Astrocyte of the cerebellum (primary cell): Measurements from ENCODE around the gene RLN2.
"Not testable (repeated sequence)": the region's sequence is repeated elsewhere in the genome, so short reads cannot be mapped to it uniquely, and the experiment has no call there.

Experiments used
- DNase-seq: peaks from one replicate; pipeline ENCODE4 v3.0.0-alpha.2; 2011; ENCODE audit warnings: low read depth
- H3K4me3 ChIP-seq: 2 replicates; pipeline ENCODE4 v1.5.1; 2011; ENCODE audit warnings: mild to moderate bottlenecking, low read depth, low read length, moderate library complexity
- CTCF ChIP-seq: IDR thresholded peaks from 2 replicates; pipeline ENCODE4 v1.5.1; 2012; ENCODE audit warnings: low read length, low read depth, moderate library complexity, mild to moderate bottlenecking; ENCODE audit errors: missing control alignments
- in situ Hi-C: cut with HindIII; loops from 2 replicates; pipeline ENCODE4 v1.10.0; 2017; ENCODE audit warnings: low sequenced_read_pairs

The RLN2 gene

GRCh38 chr9:5326187-5326586 is 21.7 kb upstream of the RLN2 start:
- no peak overlapping the region for H3K4me3 ChIP-seq
- DNase-seq, result no peak
- TF ChIP-seq CTCF, result no peak
- in situ Hi-C loops, result loop anchor here (5.0 kb wide), 1 partner anchor 36 kb away; no protein-coding TSS in a partner anchor

GRCh38 chr9:5321601-5322000 is 17.1 kb upstream of the RLN2 start:
- H3K4me3 ChIP-seq, DNase-seq, in situ Hi-C loops: not testable (repeated sequence)

- no peak overlapping the region for H3K4me3 ChIP-seq
- no peak for DNase-seq
- in situ Hi-C loops, result no loop called here
- TF ChIP-seq CTCF, result peak; percentile 10
Measured at GRCh38 chr9:5321058-5321457, 16.5 kb upstream of the RLN2 start.

GRCh38 chr9:5316406-5316805 is 11.9 kb upstream of the RLN2 start:
- in situ Hi-C loops, H3K4me3 ChIP-seq, DNase-seq: not testable (repeated sequence)

GRCh38 chr9:5315187-5315923 is 10.8 kb upstream of the RLN2 start:
- in situ Hi-C loops, result no loop called here
- H3K4me3 ChIP-seq, result no peak overlapping the region
- no peak for TF ChIP-seq CTCF
- DNase-seq, result no peak

- TF ChIP-seq CTCF, result no peak
- in situ Hi-C loops, result no loop called here
- no peak overlapping the region for H3K4me3 ChIP-seq
- DNase-seq, result no peak
Measured at GRCh38 chr9:5310851-5311250, 6.3 kb upstream of the RLN2 start.

GRCh38 chr9:5305741-5306140 is 1.2 kb upstream of the RLN2 start:
- TF ChIP-seq CTCF, result no peak
- H3K4me3 ChIP-seq, result no peak overlapping the region
- no peak for DNase-seq
- in situ Hi-C loops, result no loop called here

GRCh38 chr9:5301544-5301943 is 3.0 kb downstream of the RLN2 start:
- no peak for DNase-seq
- no peak overlapping the region for H3K4me3 ChIP-seq
- in situ Hi-C loops, result no loop called here
- no peak for TF ChIP-seq CTCF
